GM12801 (cell line): ENCODE data around the gene MCRIP2.

Experiments
- CTCF ChIP-seq: IDR thresholded peaks from one replicate; pipeline ENCODE4 v1.5.1; 2011; ENCODE audit warnings: control low read depth; ENCODE audit not compliant: insufficient read length; ENCODE audit errors: extremely low read depth

MCRIP2 gene

GRCh38 chr16:595942-596735 is 45.5 kb upstream of the MCRIP2 start:
- no peak for TF ChIP-seq CTCF

- no peak for TF ChIP-seq CTCF
Observed at GRCh38 chr16:596736-597060, 44.9 kb upstream of the MCRIP2 start.

GRCh38 chr16:598823-599739 is 42.5 kb upstream of the MCRIP2 start:
- no peak for TF ChIP-seq CTCF

- TF ChIP-seq CTCF: no peak
Observed at GRCh38 chr16:600781-601180, 40.8 kb upstream of the MCRIP2 start.

- no peak for TF ChIP-seq CTCF
Observed at GRCh38 chr16:603933-604332, 37.7 kb upstream of the MCRIP2 start.

GRCh38 chr16:606656-607307 is 34.8 kb upstream of the MCRIP2 start:
- TF ChIP-seq CTCF: no peak

- no peak for TF ChIP-seq CTCF
Observed at GRCh38 chr16:608019-608418, 33.6 kb upstream of the MCRIP2 start.
